ENCODE measurements around the gene LSM14B.

LSM14B gene

GRCh38 chr20:62119115-62119514 is 3.2 kb upstream of the LSM14B start:
- no peak for TF ChIP-seq CTCF (conservative IDR thresholded peaks at IDR 0.05; ENCODE audit: control insufficient read depth, insufficient read depth, low read depth, low read length)
- no peak for DNase-seq (ENCODE audit: low read depth)
- H3K4me3 ChIP-seq (ENCODE audit: control insufficient read depth, low read depth, low read length), result no peak overlapping the region

DNA sequence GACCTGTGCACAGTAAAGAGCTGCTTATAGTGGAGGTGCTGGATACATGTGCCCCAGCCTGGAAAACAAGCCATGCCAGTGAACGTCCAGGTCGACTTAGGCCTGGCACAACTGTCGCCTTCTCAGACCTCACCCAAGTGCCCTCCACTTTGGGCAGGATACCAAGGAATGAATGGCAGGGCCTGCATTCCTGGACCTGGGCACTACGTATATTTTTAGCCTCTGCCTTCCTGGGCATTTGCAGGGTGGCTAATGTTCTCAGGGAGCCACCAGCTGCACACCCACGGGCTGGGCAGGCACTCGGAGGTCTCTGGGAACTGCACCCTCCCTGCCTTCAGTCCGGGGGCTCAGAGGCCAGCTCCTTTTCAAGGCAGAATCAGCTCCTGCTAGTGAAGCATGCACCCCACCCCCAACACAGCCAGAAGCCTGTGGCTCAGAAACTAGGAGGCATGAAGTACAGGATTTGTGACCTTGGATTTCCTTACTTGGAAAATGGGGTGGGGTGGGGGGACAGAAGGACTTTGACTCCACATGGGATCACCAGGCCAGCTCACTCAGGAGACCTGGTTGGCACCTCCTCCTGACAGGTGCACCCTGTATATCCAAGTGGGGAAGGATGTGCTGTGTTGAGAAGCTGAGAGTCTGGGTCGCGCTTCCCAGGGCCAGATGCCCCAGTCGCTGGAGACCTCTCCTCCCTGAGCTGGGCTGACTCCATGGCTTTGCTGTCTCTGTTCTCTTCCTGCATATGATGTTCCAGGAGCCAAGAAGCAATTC is 2.5 kb upstream of the LSM14B start:
- no peak overlapping the region for H3K4me3 ChIP-seq (ENCODE audit: control insufficient read depth, low read depth, low read length)
- no peak for TF ChIP-seq CTCF (conservative IDR thresholded peaks at IDR 0.05; ENCODE audit: control insufficient read depth, insufficient read depth, low read depth, low read length)
- DNase-seq (ENCODE audit: low read depth), result no peak

DNA sequence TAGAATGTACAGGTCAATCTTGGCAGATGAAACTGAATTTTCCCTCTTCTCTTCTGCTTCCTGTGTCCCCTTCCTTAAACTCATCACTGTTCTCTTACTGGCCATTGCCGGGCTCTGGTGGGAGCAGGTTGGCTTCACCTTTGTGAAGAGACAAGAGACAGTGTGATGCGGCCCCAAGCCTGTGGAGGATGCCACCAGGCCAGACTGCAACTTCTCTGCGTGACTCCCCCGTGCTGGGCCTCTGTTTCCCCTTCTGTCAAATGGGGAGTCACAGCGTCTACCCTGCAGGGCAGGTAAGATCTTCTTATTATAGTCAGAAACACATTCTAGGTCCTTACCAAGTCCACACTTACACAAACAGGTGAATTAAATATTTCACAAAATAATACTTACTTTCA is 1.9 kb upstream of the LSM14B start:
- no peak for DNase-seq (ENCODE audit: low read depth)
- TF ChIP-seq CTCF (conservative IDR thresholded peaks at IDR 0.05; ENCODE audit: control insufficient read depth, insufficient read depth, low read depth, low read length), result no peak
- H3K4me3 ChIP-seq (ENCODE audit: control insufficient read depth, low read depth, low read length), result no peak overlapping the region

DNA sequence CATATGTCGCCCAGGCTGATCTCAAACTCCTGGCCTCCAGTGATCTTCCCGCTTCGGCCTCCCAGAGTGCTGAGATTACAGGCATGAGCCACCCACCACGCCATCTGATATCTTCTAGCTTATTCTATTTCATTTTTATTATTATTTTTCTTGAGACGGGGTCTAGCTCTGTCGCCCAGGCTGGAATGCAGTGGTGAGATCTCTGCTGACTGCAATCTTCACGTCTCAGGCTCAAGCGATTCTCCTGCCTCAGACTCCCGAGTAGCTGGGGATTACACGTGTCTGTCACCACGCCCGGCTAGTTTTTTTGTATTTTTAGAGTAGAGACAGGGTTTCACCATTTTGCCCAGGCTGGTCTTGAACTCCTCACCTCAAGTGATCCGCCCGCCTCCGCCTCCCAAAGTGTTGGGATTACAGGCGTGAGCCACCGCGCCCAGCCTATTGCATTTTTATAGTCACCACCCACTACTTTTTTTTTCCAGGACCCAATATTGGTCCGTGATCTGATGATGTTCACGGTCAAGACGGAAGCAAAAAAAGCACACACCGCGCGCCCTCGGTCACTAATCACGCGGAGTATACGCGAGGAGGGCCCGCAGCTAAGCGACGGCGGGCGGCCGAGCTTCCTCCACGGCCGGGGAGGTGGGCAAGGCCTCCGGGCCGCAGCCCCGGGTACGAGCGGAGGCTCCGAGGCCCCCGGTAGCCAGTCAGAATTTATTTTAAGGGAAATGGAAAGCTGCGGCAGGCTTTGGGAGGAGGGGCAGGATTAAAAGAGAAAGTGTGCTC is 1.1 kb upstream of the LSM14B start:
- peak; percentile 73 for DNase-seq (ENCODE audit: low read depth)
- TF ChIP-seq CTCF (conservative IDR thresholded peaks at IDR 0.05; ENCODE audit: control insufficient read depth, insufficient read depth, low read depth, low read length), result no peak
- H3K4me3 ChIP-seq (ENCODE audit: control insufficient read depth, low read depth, low read length), result peak overlapping the region; percentile 55

- TF ChIP-seq CTCF (conservative IDR thresholded peaks at IDR 0.05; ENCODE audit: control insufficient read depth, insufficient read depth, low read depth, low read length), result no peak
- DNase-seq (ENCODE audit: low read depth), result peak; percentile 49
- peak overlapping the region; percentile 61 for H3K4me3 ChIP-seq (ENCODE audit: control insufficient read depth, low read depth, low read length)
Observed at GRCh38 chr20:62122654-62123449, 577 bp downstream of the LSM14B start.

- peak overlapping the region; percentile 61 for H3K4me3 ChIP-seq (ENCODE audit: control insufficient read depth, low read depth, low read length)
- DNase-seq (ENCODE audit: low read depth), result peak; percentile 56
- TF ChIP-seq CTCF (conservative IDR thresholded peaks at IDR 0.05; ENCODE audit: control insufficient read depth, insufficient read depth, low read depth, low read length), result no peak
Observed at GRCh38 chr20:62123450-62124118, 1.3 kb downstream of the LSM14B start.

Measured in fibroblast of mammary gland (primary cell).